OCI-LY1 (cell line): Measurements from ENCODE around the gene LIN7B.

Source experiments
- CTCF ChIP-seq: fragments of 200-600 bp; sonication (generic), shearing (Covaris generic); IDR thresholded peaks from 2 replicates; pipeline ENCODE4 v1.5.1; 2017; ENCODE audit warnings: mild to moderate bottlenecking, antibody characterized with exemption, low read length, moderate library complexity, mixed read lengths
- EZH2 ChIP-seq: fragments of 200-600 bp; sonication (generic), shearing (Covaris generic); IDR thresholded peaks from 2 replicates; pipeline ENCODE4 v1.8.0; 2017; ENCODE audit warnings: borderline replicate concordance, mixed run types, mild to moderate bottlenecking, antibody characterized with exemption, low read length, moderate library complexity, mixed read lengths

GRCh38 chr19:49120325-49120683 lies 6.1 kb downstream of the LIN7B start:
- TF ChIP-seq CTCF (no peak), EZH2 (no peak)
